Hematopoietic multipotent progenitor cell treated with erythropoietin and hydrocortisone succinate and interleukin-3 and kit ligand, for 6 days (in vitro differentiated cells): ENCODE measurements around the gene SPNS3.

ENCODE experiments used
- DNase-seq: peaks from one replicate; pipeline ENCODE4 v3.0.0-alpha.2; 2015

Gene SPNS3

DNA sequence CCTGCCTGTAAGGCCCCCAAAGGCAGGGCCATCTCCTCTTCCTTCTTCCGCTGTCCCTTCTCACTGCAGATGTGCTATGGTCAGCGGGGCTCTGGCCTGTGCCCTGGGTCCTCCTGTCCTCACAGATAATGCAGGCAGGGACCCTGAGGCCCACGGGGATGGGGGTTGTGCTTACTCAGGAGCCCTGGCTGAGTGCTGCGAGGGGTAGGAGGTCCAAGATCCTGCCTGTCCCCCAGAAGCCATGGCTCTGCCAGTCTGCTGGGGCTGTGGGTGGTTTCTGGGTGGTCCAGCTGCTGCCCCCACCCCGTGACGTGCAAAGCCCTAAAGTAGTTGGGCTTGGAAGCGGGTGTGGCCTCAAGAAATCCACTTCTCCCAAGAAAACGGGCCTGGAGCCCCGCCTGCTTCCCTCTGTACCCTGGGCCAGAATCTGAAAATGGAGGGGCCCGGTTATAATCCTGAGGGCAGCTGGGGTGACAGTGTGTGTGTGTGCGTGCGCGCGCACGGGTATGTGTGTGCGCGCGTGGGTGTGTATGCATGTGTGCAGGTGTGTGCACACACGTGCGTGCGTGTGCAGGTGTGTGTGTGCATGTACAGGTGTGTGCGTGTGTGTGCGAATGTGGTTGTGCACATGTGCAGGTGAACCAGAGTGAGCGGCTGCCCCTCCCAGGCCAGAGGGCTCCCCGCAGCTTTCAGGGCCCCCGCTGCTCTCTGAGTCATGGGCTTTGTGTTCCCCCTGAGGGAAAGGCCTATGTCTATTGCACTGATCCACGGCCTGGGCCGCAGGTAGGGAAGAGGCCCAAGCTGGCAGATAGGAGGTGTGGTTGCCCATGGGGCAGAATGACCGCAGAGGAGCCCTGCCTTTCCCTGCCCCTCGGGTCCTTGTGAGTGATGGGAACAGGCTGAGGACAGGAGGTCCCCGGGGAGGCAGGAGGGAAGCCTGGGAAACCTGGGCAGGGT is 78.7 kb downstream of the SPNS3 start:
- DNase-seq: no peak

DNA sequence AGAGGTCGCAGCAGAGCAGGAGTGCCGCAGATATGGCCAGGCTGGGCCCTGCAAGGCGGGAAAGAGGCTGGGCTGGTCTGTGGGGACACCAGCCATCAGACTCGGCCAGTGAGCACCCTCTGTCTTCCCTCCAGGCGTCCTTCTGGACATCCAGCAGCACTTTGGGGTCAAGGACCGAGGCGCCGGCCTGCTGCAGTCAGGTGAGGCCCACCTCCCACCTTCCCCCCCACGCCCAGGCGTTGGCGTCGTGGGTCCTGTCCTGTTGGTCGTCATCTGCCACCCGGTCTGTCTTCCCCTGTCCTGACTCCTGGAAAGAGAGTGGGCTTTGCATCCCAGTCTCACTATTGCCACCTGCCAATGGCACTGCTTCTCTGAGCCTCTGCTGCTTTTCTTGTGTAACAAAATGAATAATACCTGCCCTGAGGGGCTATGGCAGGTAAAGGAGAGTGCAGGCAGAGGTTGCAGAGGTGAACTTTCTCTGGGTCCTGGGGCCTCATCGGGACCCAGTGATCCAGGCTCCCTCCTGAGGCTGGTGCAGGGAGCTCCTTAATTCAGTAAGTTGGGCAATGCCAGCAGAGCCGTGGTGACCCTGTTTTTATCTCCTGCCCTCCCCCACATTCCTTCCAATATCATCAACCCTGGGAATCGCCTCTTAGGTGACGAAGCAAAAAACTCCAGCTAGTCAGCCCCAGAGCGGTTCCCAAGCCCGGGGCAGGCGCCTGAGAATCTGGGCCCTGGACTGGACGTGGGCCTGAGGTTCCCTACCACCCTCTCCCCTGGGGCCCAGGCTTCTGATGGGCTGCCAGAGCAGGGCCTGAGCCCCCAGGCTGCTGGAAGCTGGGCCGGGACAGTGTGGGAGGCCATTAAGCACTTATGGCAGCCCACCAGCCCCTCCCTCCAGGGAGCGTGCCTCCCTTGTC is 79.6 kb downstream of the SPNS3 start:
- DNase-seq: no peak

DNA sequence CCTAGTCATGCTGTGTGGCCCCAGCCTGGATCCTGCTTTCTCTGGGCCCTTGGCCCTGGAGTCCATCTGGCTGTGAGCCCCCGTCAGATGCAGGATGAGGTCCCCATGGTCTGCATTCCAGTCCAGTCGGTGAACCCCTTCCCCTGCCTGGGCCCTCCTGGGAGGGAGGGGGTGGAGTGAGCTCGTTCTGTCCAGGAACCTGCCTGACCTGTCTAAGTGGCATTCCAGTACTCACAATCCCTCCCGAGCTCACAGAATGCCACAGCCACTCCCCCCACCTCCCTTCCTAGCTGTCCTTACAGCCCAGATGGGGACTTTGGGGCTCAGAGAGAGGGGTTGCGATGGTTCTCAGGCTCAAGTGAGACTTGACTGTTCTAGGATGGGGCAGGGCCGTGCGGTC is 80.5 kb downstream of the SPNS3 start:
- DNase-seq: no peak

DNA sequence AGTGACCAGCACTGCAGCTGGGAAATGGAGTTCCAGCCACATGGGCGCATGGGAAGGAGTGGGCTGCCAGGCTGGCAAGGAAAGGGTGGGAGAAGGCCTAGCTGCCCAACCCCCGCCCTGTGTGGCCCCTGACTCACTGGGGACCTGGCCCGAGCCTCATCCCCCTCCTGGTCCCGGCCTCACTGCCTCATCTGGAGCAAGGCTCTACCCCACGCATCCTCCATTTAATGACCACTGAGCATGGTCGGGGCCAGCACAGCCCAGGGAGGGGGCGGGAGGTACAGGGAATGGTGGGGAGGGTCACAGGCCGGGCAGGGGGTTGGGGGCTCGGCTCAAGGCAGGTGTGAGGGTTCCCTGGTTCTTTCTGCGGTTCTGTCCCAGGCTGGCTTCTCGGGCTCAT is 81.0 kb downstream of the SPNS3 start:
- DNase-seq: no peak

DNA sequence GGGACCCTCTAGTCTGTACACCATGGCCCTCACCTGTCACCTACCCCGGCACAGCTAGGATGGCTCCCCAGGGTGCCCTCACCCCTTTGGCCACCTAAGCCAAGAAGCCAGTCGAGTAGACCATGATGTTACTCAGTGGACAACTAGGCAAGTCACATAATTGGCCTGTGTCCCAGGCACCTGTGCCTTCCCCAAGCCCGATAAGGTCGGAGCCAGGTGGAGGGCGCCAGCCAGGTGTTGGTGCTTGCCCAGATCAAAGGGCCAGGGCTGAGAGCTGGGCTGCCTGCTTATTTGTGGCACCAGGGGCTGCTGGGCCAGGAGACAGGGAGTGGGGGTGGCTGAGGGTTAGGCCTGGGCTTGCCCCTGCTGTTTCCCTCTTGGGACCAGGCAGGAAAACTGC is 81.8 kb downstream of the SPNS3 start:
- no peak for DNase-seq

DNA sequence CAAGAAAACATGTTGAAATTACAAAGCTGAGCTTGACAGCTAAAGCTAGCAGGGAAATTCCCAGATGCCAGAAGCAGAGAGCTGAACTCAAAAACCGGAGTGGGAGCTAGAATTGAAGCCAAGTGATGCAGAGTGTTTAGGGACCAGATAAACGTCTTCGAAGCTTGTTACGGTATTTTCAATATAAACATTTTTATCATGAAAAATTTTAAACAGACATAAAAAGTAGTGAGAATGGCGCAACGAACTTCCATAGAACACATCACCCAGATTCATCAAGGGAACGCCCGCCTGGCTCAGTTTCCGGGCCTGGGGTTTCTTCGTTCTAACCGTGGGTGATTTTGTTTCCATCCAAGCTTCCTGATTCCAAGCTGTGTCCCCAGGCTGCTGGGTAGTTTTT is 83.0 kb downstream of the SPNS3 start:
- DNase-seq: no peak

DNA sequence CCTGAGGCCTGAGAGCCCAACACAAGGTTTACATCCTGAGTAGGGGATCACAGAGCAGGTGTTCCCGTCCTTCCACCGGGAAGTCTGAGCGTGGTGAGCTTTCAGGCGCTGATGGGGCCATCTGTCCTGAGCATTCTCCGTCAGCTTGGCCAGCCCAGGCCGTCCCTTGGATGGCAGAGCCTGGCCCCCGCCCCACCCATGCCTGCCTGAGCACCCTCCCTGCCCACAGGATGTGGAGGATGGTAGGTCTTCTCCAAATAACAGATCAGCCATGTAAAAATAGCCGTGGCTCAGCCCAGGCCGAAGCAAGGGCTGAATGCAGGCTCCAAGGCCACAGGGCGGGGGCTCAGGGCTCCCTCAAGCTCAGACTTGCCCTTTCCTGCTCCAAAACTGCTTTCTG is 85.2 kb downstream of the SPNS3 start:
- DNase-seq: no peak

DNA sequence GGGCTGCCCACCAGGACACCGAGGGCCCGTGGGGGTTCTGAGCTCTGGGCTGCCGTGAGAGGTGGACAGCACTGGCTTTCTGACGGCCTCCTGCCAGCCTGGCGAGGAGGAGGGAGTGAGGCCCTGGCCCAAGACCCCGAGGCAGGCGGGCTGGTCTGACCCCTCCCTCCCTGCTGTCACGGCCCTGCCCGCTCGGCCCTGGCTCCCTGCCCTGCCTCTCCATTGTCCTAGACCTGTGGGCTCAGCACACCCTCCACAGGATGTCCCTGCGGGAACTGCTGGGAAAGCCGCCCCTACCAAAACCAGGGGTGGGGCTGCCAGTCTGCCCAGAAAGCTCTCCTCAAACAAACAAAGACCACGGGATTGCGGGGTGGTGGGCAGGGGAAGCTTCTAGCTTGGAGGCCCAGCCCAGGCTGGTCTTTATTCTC is 85.6 kb downstream of the SPNS3 start:
- no peak for DNase-seq

DNA sequence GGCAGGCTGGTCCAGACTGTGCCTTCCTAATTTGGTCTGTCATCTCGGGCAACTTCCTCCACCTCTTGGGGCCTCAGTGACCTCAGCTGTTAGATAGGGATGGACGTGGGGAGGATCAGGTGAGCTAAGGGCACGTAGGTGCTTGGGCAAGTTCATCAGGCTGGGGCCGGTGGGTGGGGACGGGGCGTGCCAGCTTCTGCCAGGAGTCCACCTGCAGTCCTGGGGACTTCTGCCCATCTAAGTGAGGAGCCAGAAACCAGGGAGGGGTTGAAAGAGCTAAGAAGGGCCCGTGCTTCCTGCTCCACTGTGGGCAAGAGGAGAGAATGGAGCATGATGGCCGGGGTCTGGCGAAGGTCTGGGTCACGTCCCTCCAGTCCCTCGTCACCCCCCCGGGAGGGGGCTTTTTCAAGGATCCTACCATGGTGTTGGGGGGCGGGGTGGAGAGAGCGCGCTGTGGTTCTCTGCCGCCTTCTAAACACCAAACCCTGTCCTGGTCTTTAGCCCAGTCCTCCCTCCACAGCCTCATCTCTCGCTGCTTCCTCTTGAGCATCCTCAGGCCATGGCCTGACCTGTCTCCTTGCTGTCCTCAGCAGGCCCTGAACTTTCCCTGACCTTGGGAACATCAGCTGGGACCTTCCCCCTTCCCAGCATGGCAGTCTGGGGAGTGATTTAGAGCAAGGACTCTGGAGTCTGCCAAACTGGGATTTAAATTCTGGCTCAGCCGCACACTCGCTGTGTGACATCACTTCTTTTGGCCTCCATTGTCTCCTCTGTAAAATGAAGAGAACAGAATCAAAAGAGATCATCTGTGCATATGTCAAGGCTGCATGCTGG is 86.5 kb downstream of the SPNS3 start:
- no peak for DNase-seq

DNA sequence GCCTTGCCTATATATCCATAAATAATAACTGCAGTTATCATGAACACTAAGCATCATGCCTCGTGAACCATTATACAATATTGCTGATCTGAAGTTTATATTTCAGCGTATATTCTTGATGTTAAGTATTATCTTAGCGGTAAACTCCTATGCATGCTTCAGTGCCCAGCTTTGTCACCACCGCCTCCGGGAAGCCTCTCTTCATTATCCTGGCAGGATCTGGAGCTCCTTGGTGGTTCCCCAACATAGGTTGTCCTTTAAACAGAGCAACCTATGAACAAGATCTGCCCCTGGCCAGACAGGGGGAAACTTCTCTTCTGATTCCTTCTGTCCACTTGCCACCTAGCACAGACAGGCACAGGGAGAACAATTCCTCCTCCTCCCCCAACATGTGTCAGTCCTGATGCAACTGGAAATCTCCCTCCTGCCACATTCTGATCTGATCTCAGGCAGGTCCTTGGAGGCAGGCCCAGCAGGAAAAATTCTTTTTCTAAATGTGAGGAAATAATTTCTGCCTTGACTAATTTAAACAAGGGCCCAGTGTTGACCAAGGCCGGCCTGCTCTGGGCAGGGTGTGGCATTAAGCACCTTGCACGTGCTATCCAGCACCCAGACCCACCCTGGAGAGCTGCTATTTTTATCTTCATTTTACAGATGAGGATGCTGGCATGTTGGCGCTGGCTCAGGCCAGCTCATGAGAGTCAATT is 87.3 kb downstream of the SPNS3 start:
- DNase-seq: no peak

DNA sequence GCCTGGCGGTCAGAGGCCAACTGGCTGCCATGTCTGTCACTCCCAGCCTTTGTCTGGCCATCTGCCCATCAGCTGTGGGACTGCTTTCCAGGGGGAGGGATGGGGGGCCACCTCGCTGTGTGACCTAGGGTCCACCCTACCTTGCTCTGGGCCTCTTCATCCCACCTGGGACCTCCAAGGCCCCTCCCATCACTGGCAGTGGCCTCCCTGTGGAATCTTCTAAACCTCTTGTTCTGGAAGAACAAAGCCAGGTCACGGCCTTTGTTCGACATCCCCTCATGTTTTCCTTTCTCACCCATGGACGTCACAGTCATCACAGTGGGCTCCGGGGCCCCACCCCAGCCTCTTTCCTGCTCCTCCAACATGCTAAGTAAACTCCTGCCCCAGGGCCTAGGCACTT is 88.9 kb downstream of the SPNS3 start:
- no peak for DNase-seq

DNA sequence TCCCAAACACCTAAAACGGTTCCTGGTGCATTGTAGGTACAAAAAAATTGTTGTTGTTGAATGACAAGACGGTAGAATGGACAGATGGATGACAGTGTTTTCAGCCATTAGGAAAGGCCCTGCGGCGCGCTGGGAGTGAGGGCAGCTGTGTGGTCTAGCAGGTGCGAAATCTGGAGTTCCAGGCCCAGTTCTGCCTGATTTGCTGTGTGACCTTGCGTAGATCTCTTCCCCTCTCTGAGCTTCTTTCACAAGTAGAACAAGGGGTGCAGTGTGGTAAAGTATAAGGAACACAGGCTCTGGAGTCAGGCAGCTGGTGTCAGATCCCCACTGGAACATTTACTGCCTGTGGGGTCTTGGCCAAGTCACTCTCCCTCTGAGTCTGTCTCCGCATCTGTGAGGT is 90.2 kb downstream of the SPNS3 start:
- no peak for DNase-seq

DNA sequence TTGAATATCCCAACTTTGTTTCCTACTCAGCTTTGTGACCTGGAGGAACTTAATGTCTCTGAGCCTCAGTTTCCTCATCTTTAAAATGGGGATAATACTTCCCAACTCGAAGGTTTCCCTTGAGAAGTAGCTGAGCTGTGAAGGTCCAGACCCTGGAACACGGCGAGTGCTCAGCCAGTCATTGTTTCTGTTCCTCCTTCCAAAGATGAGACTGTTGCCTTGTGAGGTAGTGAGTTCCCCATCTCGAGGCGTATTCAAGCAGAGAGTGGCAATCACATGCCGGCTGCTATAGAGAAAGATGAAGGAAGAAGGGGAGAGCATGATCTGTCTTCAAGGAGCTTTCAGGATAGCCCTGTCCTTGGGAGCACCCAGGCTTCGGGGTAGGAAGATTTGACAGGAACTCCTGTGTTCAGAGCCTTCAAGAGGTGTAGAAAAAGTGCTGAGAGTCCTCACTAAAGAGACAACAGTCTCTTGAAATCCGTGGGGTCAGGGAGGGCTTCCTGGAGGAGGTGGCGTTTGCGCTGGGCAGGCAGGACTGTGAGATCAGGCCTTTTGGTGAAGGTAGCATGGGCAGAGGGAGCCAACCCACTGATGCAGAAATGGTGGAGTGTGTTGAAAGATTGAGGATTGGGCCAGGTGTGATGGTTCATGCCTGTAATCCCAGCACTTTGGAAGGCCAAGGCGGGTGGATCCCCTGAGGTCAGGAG is 92.1 kb downstream of the SPNS3 start:
- no peak for DNase-seq

DNA sequence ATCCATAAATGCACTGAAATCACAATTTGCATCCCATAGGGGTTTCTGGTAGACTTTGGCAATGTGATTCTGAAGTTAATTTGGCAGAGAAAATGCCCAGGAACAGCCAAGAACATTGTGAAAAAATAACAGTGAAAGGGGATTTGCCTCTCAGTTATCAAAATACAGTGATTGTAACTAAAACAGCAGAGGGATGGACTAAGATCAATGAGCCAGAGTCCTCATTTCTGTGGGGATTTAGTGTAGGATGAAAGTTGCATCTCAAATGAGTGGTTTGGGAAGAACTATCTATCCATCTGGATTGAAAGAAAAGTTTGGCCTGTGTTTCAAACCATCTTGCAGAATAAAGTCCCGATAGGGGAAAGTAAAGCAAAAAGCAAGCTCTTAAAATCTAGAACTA is 93.4 kb downstream of the SPNS3 start:
- DNase-seq: no peak

DNA sequence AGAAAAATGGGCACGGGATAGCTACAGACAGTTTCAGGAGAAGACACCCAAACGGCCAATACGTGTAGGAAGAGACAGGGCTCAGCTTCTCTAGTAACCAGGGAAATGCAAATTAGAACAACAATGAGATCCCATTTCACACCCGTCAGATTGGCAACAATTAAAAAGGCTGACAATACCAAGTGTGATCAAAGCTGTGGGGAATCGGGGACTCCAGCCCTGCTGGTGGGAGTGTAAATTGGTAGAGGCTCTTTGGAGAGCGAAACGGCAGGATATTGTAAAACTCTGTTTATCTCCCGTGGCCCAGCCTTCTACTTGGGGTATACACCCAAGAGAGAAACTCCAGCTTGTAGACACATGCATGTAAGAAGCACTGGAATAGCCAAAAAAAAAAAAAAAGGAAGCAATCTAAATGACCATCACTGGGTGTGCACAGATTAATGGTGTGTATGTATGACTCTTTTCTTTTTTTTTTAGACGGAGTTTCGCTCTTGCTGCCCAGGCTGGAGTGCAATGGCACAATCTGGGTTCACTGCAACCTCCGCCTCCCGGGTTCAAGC is 93.9 kb downstream of the SPNS3 start:
- DNase-seq: no peak

DNA sequence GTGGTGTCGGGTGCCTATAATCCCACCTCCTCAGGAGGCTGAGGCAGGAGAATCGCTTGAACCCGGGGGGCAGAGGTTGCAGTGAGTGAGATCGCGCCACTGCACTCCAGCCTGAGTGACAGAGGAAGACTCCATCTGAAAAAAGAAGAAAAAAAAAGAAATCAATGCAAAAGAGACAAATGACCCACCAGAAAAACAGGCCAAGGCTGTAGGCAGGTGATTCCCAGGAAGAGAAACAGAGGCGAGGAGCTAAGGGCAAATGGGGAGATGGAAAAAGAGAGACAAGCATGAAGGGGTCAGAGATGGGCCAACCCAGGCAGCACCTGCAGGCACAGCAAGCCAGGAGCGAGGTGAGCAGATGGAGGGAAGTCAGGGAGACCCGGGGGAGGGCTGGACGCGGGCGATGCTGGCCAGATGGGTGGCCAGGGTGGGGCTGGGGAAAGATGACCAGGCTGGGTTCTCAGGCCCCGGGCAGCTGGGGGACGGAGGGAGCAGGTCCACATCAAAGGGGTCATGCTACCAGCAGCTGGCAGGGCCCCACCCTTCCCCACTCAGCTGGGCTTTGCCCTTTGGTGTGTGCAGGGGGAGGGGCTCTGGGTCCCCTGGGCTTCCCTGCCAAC is 95.9 kb downstream of the SPNS3 start:
- no peak for DNase-seq

DNA sequence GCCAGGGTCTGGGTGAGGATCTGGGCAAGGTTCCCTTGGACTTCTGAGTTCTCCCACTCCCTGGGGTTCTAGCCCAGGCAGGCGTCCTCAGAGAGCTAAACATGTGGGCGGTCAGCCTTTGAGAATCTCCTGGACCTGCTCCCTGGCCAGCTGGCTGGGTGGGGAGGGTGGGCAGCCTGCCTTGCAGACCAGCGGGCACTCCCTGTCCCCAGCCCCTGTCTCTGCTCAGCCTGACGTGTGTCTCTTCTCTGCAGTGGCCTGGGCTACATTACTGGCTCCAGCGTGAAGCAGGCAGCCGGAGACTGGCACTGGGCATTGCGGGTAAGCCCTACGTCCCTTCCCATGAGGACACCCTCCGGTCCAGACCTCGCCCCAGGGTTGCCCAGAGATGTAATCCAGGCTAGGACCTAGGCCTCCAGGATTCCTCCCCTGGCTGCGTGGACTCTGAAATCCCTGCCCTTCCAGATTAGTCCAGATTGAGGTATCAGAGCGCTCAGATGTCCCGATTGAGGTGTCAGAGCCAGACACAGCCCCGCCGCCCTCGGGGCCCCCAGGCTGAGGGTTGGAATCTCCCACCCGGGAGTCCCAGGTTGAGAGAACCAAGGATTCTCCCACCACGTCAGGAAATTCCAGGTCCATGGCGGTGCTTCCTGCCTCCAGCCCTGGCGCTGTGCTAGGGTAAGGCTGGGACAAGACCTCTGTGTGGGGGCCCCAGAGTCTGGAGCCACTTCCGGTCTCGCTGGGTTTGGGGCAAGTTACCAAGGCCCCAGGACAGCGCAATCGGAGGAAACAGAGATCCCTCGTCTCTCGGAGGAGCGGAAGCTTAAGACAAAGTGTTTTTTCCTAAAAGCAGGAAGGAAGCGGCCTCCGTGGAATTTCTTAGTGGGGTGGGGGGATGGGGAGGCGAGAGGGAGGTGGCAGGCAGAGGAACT is 97.3 kb downstream of the SPNS3 start:
- no peak for DNase-seq

DNA sequence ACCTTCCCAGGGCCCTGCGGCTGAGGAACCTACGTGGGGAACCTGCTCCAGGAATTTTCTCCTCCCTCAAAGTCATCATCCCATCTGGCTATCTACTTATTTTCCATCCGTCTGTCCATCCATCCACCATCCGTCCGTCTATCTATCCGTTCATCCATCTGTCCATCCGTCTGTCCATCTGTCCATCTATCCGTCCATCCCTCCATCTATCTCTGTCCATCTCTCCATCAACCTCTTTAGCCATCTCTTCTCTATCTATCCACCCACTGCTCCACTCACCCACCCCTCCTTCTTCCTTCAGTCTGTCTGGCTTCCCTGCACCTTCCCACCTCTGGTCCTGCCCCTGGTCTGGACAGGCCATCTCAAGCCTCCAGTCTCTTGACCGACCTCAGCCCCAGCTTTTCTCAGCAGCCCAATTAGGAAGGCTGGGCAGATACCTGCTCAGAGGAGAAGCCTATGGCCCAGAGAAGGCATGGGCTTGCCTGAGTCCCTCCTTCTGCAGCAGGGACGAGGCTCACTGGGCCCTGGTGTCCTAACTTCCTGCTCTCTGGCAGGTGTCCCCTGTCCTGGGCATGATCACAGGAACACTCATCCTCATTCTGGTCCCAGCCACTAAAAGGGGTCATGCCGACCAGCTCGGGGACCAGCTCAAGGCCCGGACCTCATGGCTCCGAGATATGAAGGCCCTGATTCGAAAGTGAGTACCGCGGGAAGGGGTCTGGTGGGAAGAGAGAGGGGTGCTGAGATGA is 98.4 kb downstream of the SPNS3 start:
- DNase-seq: no peak
